ENCODE results near the gene C1orf21. TPM values are rescaled to one million over a fixed set of nuclear protein-coding genes. Genes with fewer than 3 reads are reported as not detected.

C1orf21 gene
- total and polyA plus RNA-seq, 9 donors: 36.9 to 51.3 (median 44.3) TPM

GRCh38 chr1:184379111-184379752 lies 7.6 kb upstream of the C1orf21 start:
- H3K9me3 ChIP-seq (replicated peaks; ENCODE audit: control insufficient read depth, low read depth, low read length): no peaks in the 10 kb centered on the region
- peaks cover 4% of the 10 kb centered on the region for H3K27me3 ChIP-seq (ENCODE audit: control insufficient read depth, insufficient read depth, low read length)
- no peaks in the 10 kb centered on the region for H3K4me1 ChIP-seq (ENCODE audit: control insufficient read depth, insufficient read depth, low read length)
- H3K36me3 ChIP-seq (ENCODE audit: control insufficient read depth, insufficient read depth, low read length): no peaks in the 10 kb centered on the region
- H3K27ac ChIP-seq (ENCODE audit: low read length): no peak overlapping the region
- DNase-seq: no peak
- H3K4me3 ChIP-seq (ENCODE audit: low read length): no peak overlapping the region
- no CpG with 5 or more reads among the region's 6 CpGs for WGBS (ENCODE audit: insufficient coverage)

- H3K36me3 ChIP-seq (ENCODE audit: control insufficient read depth, insufficient read depth, low read length): no peaks in the 10 kb centered on the region
- WGBS (ENCODE audit: insufficient coverage): no CpG with 5 or more reads among the region's 1 CpG
- peaks cover 4% of the 10 kb centered on the region for H3K27me3 ChIP-seq (ENCODE audit: control insufficient read depth, insufficient read depth, low read length)
- no peak overlapping the region for H3K27ac ChIP-seq (ENCODE audit: low read length)
- no peak overlapping the region for H3K4me3 ChIP-seq (ENCODE audit: low read length)
- H3K9me3 ChIP-seq (replicated peaks; ENCODE audit: control insufficient read depth, low read depth, low read length): no peaks in the 10 kb centered on the region
- no peak for DNase-seq
- H3K4me1 ChIP-seq (ENCODE audit: control insufficient read depth, insufficient read depth, low read length): no peaks in the 10 kb centered on the region
These were observed 6.4 kb upstream of the C1orf21 start for GRCh38 chr1:184380468-184380867.

- H3K36me3 ChIP-seq (ENCODE audit: control insufficient read depth, insufficient read depth, low read length): no peaks in the 10 kb centered on the region
- no peak for DNase-seq
- no peaks in the 10 kb centered on the region for H3K9me3 ChIP-seq (replicated peaks; ENCODE audit: control insufficient read depth, low read depth, low read length)
- H3K27ac ChIP-seq (ENCODE audit: low read length): no peak overlapping the region
- peaks cover 4% of the 10 kb centered on the region for H3K27me3 ChIP-seq (ENCODE audit: control insufficient read depth, insufficient read depth, low read length)
- no peak overlapping the region for H3K4me3 ChIP-seq (ENCODE audit: low read length)
- peaks cover 11% of the 10 kb centered on the region for H3K4me1 ChIP-seq (ENCODE audit: control insufficient read depth, insufficient read depth, low read length)
- WGBS (ENCODE audit: insufficient coverage): no CpG with 5 or more reads among the region's 3 CpGs
These were observed 3.0 kb upstream of the C1orf21 start for GRCh38 chr1:184383772-184384323.

GRCh38 chr1:184385865-184386311 lies 941 bp upstream of the C1orf21 start:
- peak overlapping the region; percentile 86 for H3K27ac ChIP-seq (ENCODE audit: low read length)
- 16% methylated on average over 6 of the region's 17 CpGs for WGBS (ENCODE audit: insufficient coverage)
- no peak for DNase-seq
- H3K9me3 ChIP-seq (replicated peaks; ENCODE audit: control insufficient read depth, low read depth, low read length): no peaks in the 10 kb centered on the region
- H3K4me1 ChIP-seq (ENCODE audit: control insufficient read depth, insufficient read depth, low read length): peaks cover 14% of the 10 kb centered on the region
- H3K36me3 ChIP-seq (ENCODE audit: control insufficient read depth, insufficient read depth, low read length): no peaks in the 10 kb centered on the region
- H3K4me3 ChIP-seq (ENCODE audit: low read length): peak overlapping the region; percentile 97
- peaks cover 4% of the 10 kb centered on the region for H3K27me3 ChIP-seq (ENCODE audit: control insufficient read depth, insufficient read depth, low read length)

GRCh38 chr1:184387069-184387475 lies 243 bp downstream of the C1orf21 start:
- peak overlapping the region; percentile 92 for H3K27ac ChIP-seq (ENCODE audit: low read length)
- peaks cover 14% of the 10 kb centered on the region for H3K4me1 ChIP-seq (ENCODE audit: control insufficient read depth, insufficient read depth, low read length)
- H3K4me3 ChIP-seq (ENCODE audit: low read length): peak overlapping the region; percentile 97
- WGBS (ENCODE audit: insufficient coverage): under 1% methylated on average over 40 of the region's 40 CpGs
- peaks cover 4% of the 10 kb centered on the region for H3K27me3 ChIP-seq (ENCODE audit: control insufficient read depth, insufficient read depth, low read length)
- no peaks in the 10 kb centered on the region for H3K36me3 ChIP-seq (ENCODE audit: control insufficient read depth, insufficient read depth, low read length)
- no peaks in the 10 kb centered on the region for H3K9me3 ChIP-seq (replicated peaks; ENCODE audit: control insufficient read depth, low read depth, low read length)
- no peak for DNase-seq

- Histone ChIP-seq H3K4me3 (ENCODE audit: low read length) (peak overlapping the region; percentile 97), H3K27ac (ENCODE audit: low read length) (peak overlapping the region; percentile 92), H3K36me3 (ENCODE audit: control insufficient read depth, insufficient read depth, low read length) (no peaks in the 10 kb centered on the region), H3K4me1 (ENCODE audit: control insufficient read depth, insufficient read depth, low read length) (peaks cover 14% of the 10 kb centered on the region), H3K27me3 (ENCODE audit: control insufficient read depth, insufficient read depth, low read length) (peaks cover 4% of the 10 kb centered on the region), H3K9me3 (replicated peaks; ENCODE audit: control insufficient read depth, low read depth, low read length) (no peaks in the 10 kb centered on the region)
- peak; percentile 65 for DNase-seq
- WGBS (ENCODE audit: insufficient coverage): 2% methylated on average over 14 of the region's 43 CpGs
These were observed 868 bp downstream of the C1orf21 start for GRCh38 chr1:184387476-184388318.

GRCh38 chr1:184388319-184388889 lies 1.6 kb downstream of the C1orf21 start:
- Histone ChIP-seq H3K4me3 (ENCODE audit: low read length) (peak overlapping the region; percentile 97), H3K9me3 (replicated peaks; ENCODE audit: control insufficient read depth, low read depth, low read length) (no peaks in the 10 kb centered on the region), H3K27ac (ENCODE audit: low read length) (peak overlapping the region; percentile 87), H3K36me3 (ENCODE audit: control insufficient read depth, insufficient read depth, low read length) (no peaks in the 10 kb centered on the region), H3K27me3 (ENCODE audit: control insufficient read depth, insufficient read depth, low read length) (peaks cover 4% of the 10 kb centered on the region), H3K4me1 (ENCODE audit: control insufficient read depth, insufficient read depth, low read length) (peaks cover 14% of the 10 kb centered on the region)
- no CpG with 5 or more reads among the region's 7 CpGs for WGBS (ENCODE audit: insufficient coverage)
- peak; percentile 79 for DNase-seq

- Histone ChIP-seq H3K9me3 (replicated peaks; ENCODE audit: control insufficient read depth, low read depth, low read length) (no peaks in the 10 kb centered on the region), H3K4me3 (ENCODE audit: low read length) (peak overlapping the region; percentile 97), H3K27me3 (ENCODE audit: control insufficient read depth, insufficient read depth, low read length) (no peaks in the 10 kb centered on the region), H3K27ac (ENCODE audit: low read length) (peak overlapping the region; percentile 87), H3K4me1 (ENCODE audit: control insufficient read depth, insufficient read depth, low read length) (peaks cover 14% of the 10 kb centered on the region), H3K36me3 (ENCODE audit: control insufficient read depth, insufficient read depth, low read length) (no peaks in the 10 kb centered on the region)
- WGBS (ENCODE audit: insufficient coverage): 56% methylated on average over 5 of the region's 5 CpGs
- no peak for DNase-seq
These were observed 2.1 kb downstream of the C1orf21 start for GRCh38 chr1:184388971-184389370.

GRCh38 chr1:184389446-184389845 lies 2.6 kb downstream of the C1orf21 start:
- DNase-seq: no peak
- H3K36me3 ChIP-seq (ENCODE audit: control insufficient read depth, insufficient read depth, low read length): no peaks in the 10 kb centered on the region
- no peaks in the 10 kb centered on the region for H3K9me3 ChIP-seq (replicated peaks; ENCODE audit: control insufficient read depth, low read depth, low read length)
- no peak overlapping the region for H3K27ac ChIP-seq (ENCODE audit: low read length)
- peaks cover 14% of the 10 kb centered on the region for H3K4me1 ChIP-seq (ENCODE audit: control insufficient read depth, insufficient read depth, low read length)
- H3K4me3 ChIP-seq (ENCODE audit: low read length): no peak overlapping the region
- no CpG with 5 or more reads among the region's 2 CpGs for WGBS (ENCODE audit: insufficient coverage)
- H3K27me3 ChIP-seq (ENCODE audit: control insufficient read depth, insufficient read depth, low read length): no peaks in the 10 kb centered on the region

- Histone ChIP-seq H3K36me3 (ENCODE audit: control insufficient read depth, insufficient read depth, low read length) (no peaks in the 10 kb centered on the region), H3K27ac (ENCODE audit: low read length) (no peak overlapping the region), H3K27me3 (ENCODE audit: control insufficient read depth, insufficient read depth, low read length) (no peaks in the 10 kb centered on the region), H3K4me1 (ENCODE audit: control insufficient read depth, insufficient read depth, low read length) (peaks cover 12% of the 10 kb centered on the region), H3K4me3 (ENCODE audit: low read length) (no peak overlapping the region), H3K9me3 (replicated peaks; ENCODE audit: control insufficient read depth, low read depth, low read length) (no peaks in the 10 kb centered on the region)
- no peak for DNase-seq
- no CpG with 5 or more reads among the region's 2 CpGs for WGBS (ENCODE audit: insufficient coverage)
These were observed 4.1 kb downstream of the C1orf21 start for GRCh38 chr1:184390889-184391288.

Data from muscle of leg (tissue), 11 donors.